LNCAP (cell line): Measurements from ENCODE around the gene TMEM258.

Experiments used
- CTCF ChIP-seq: fragments of 450-650 bp; IDR thresholded peaks from 2 replicates; pipeline ENCODE4 v1.5.1; 2017; ENCODE audit warnings: mild to moderate bottlenecking

Gene TMEM258

DNA sequence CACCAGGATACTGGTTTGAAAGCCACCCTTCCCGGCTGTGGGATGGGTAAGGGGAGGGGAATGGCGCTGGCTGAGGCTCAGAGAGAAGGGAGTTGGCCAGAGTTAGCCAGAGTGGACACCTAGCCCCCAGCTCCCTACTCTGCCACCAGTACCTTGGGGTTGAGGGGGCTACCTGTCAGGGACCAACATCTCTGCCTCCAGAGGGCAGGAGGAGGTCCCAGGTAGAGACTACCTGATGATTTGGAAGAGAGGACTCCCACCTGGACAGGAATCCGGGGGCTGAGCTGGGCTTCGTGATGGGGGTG is 36.3 kb downstream of the TMEM258 start:
- TF ChIP-seq CTCF, result no peak

DNA sequence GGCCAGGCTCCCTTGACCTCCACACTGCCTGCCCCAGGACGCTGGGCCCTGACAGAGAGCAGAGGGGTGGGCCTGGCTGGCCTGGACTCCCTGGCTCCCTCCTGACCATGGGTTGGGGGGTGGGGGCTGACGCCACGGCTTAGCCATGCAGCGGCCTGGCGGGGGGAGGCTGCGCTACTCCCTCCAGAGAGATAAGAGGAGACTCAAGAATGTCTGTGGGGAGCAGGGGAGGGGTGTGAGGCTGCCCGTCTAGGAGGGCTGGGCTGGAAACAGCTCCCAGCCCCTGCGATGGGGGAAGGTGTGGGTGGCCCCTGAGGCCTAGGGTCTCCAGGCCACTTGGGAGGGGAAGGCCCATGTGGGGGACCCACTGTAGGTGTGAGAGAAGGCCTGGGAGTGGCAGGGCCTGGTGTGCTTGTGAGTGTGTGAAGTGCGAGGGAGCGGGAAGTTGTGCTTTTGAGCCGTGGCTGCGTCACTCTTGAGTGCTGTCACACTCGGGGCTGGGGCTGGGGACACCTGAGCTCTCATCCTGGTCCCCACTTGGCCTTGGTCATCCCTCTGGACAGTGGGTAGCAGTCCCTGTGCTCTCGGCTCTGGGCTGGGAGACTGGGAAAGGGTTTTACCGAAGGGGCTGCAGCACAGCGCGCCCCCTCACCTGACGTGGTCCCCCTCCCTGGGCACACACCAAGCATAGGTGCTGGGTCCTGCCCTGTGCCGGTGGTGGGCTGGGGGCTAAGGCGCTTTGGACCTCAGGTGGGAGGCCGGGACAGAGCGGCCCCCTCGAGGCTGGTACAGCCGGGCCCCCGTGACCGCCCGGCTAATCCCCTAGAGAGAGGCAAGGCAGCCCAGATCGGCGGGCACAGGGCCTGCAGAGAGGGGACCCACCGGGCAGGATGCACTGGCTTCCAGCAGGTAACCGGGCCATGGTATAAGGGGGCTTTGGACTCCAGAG is 37.6 kb downstream of the TMEM258 start:
- TF ChIP-seq CTCF, result no peak

DNA sequence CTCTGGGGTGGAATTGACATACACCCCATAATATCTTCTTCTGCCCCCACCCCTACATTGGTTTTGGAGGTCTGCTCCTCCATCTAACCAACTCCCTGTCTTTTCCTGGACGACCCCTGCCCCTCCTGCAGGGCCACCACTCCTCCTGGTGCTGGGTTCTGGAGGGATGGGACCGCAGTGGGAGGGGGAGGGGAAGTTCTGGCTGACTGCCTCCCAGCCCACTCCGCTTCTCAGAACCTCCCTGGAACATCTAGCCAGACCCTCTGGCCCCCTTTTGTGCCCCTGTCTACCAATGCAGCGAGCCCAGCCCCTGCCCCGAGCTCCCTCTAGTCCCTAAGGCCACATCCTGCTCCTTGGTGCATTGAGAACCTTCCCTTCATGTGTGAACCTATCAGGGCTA is 38.7 kb downstream of the TMEM258 start:
- TF ChIP-seq CTCF, result no peak

GRCh38 chr11:61752925-61753521 is 39.4 kb downstream of the TMEM258 start:
- no peak for TF ChIP-seq CTCF

- TF ChIP-seq CTCF, result peak; percentile 98
Observed at GRCh38 chr11:61752117-61752924, 40.1 kb downstream of the TMEM258 start, which contains the start of gene MYRF. MYRF (plus strand) TSS chr11:61752636; CDS start chr11:61752745, 109 bp downstream.

- TF ChIP-seq CTCF, result no peak
Observed at GRCh38 chr11:61751384-61751783, 41.0 kb downstream of the TMEM258 start.

- TF ChIP-seq CTCF, result no peak
Observed at GRCh38 chr11:61750631-61751273, 41.6 kb downstream of the TMEM258 start.
